ENCODE results near the gene SMPD3.

SMPD3 gene

DNA sequence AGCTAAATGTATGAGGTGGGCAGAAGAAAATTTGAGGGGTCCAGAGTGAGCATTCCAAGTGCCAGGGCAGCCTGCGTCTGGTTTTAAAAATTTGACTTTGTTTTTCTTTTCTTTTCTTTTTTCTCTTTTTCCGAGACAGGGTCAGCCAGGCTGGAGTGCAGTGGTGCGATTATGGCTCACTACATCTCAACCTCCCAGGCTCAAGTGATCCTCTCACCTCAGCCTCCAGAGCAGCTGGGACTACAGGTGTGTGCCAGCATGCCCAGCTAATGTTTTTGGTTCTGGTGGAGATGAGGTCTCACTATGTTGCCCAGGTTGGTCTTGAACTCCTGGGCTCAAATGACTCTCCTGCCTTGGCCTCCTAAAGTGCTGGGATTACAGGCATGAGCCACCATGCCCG is 15.6 kb downstream of the SMPD3 start:
- FAIRE-seq: no peak

DNA sequence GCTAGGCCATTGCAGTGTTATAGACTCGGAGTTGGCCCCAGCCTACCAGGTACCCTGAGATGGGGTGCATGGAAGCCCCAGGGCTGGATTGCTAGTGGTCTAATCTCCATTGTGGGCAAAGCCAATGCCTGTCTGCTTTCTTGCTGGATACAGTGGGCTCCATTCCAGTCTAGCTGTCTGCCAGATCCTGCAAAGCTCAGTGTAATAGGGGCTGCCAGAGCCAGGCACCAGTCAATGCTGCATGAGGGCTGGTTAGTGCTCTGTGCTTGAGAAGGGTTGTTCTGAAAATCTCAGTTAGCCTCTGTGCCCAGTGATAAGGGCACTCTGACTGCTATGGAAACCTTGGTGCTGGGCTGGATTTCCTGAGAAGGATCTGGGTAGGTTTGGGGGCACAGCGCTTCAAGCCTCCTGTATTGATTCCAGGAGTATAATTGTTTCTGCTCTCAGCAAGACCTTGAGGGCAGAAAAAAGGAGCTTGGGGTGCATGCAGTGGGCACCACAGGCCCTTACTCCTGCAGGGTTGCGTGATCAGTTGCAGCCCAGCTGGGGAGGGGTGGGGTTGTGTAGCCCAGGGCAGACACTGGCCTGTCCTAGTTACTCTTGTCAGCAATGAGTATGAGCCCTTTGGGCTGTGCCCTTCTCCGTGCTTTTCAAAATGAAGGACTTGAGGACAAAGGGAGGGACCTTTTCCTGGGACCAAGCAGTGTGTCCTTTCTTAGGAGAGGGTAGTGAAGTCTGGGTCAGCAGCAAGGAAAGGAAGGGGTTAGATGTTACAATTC is 19.0 kb downstream of the SMPD3 start:
- no peak for FAIRE-seq

DNA sequence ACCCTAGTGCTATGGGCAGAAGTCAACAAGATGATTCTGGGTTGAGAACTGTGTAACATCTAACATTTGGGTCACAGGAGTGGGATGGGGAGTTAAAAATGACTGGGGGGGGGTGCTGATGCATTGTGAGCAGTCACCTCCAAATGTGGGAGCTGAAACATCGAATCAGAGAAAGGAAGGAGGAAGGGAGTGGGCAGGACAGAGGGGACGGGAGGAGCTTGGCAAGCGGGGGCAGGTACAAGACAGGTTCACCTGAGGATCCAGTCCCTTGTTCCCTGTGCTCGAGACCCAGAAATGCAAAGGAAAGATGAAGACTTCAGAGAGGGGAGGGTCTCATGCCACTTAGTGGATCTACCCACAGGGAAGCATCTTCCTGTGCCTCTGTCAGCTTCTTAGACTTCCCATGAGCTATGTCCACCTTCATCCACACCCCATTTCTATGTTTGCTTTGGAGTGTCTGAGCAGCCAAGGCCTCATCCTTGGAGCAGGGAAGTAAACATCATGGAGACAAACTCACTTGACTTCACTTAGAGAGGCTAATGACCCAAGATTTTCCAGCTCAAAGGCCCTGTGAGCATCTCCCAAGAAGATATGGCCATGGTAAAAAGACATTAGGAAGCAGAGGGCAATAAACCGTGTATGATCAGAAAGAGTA is 20.5 kb downstream of the SMPD3 start:
- FAIRE-seq: no peak

DNA sequence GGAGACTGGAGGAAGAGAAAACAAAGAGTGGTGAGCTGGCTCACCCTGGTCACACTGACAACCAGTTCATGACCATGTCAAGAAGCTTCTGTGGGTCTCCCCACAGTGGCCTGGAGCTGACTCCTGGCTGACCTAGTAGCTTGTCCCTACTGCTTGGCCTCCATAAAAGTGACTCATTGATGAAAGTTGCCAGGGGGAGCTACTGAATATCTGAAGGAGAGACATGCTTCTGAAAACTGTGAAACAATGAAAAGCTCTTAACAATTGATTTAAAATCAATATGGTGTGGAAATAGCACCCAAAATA is 22.0 kb downstream of the SMPD3 start:
- FAIRE-seq: no peak

DNA sequence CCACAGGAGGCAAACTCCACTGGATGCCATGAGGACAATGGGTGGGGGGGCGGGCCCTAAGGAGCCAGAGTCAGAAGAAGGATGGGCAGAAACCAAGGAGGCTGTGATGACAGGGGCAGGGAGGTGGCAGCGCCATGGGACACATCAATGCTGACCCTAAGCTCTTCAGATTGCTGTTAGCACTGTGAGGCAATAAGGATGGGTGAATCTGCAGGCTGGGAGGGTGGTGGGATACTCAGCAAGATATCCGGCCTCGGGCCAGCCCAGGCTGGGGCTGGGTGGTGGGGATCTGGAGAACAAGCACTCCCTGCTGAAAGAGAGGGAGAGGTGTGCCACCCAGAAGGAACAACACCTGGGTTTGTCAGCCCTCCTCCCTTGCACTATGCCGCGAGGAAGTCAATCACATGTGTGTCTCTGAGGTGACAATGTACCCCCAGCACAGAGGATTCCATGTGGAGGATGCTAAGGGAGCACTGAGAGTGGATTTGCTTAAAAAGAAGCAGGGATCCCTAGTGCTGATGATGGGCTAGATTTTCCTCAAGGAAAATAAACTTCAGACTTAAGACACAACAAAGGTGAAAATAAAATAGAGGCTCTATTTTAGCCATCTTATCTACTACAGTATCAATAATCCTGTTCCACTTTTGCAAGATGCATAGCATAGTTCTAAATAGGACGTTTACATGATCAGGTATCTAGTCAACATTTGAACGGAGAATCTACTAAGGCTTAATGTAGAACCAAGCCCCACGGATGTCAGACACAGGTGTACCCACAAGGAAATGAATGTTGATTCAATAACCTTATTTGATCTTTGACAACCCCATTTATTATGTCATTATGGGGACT is 22.6 kb downstream of the SMPD3 start:
- no peak for FAIRE-seq

DNA sequence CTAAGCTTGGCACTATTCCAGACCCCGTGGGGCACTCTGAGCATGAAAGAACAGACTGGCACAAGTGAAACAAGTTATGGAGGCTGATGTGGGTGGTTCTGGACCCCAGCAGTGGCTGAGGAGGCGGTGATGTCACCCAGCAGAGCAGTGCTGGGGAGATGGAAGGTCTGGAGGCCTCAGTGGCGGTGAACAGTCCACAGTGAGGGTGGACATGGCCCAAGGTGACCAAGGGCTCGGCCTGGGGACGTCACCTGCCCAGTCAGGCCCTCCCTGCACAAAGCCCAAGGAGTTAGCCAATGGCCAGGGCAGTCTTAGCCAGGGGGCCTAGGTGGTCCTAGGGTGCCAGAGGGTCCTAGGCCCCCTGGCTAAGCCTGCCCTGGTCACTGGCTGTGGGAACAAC is 24.5 kb downstream of the SMPD3 start:
- no peak for FAIRE-seq

DNA sequence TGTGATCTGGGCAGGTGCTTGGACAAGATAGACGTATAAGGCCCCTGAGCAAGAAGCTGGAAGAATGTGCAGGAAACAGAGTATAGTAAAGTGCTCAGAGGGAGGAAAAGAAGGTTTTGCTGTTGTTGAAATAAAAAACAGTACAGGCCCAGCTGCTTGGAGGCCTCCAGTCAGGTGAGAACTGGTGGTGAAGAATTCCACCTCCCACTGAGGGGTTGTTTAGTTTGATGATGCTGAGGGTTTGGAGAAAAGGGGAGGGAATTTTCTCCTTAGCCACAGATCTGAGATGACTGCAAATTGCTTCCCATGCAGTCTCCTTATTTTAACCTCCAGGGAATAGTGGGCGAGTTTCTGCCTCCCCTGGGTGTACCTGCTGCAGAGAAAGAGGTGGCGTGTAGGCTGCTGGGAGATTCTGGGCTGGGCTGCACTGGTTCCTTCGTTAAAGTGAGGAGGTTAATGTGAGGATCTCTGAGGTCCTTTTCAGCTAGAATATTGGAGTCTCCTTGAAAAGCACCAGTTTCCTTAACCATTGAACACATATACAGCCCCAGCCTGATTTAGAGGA is 25.8 kb downstream of the SMPD3 start:
- no peak for FAIRE-seq

DNA sequence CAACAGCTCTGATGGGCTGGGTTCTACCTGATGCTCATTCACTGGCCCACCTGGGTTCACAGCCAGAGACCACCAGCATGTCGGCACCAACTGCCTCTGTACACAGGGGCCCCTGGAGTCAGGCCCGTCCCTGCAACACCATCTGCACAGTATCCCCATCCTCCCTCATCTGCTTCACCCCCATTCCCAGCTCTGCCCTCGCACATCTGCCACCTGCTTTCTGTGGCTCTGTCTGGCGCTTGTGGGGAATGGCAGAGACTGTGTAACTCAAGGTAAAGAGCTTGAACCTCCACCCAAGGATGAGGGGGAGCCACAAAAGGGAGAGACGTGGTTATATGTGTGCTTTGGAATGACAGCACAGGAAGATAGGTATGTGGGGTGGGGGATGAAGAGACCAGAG is 27.2 kb downstream of the SMPD3 start:
- FAIRE-seq: no peak

DNA sequence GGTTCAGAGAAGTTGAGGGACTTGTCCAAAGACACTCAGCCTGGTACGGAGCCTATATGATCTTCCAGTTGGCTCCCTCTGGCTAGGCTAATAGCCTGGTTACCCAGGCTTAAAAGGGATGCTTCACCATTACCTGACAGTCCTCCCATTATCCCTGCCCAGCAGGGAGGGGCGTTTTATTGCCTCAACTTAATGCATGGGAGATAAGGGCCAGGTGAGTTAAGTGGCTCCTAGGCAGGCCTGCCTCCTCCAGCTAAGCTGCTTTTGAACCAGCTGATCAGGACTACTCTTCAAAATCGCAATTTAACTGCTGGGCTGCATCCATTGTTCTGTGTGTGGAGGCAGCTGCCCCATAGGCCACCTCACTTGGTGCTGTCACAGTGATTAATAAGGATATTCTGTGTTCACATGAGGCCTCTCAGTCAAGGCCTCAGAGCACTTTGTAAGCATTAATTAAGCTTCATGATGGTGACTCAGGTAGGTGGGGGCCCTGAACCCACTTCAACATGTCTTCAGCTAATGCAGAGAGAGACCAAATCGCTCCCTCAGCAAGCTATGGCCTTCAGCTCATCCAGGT is 27.9 kb downstream of the SMPD3 start:
- no peak for FAIRE-seq

DNA sequence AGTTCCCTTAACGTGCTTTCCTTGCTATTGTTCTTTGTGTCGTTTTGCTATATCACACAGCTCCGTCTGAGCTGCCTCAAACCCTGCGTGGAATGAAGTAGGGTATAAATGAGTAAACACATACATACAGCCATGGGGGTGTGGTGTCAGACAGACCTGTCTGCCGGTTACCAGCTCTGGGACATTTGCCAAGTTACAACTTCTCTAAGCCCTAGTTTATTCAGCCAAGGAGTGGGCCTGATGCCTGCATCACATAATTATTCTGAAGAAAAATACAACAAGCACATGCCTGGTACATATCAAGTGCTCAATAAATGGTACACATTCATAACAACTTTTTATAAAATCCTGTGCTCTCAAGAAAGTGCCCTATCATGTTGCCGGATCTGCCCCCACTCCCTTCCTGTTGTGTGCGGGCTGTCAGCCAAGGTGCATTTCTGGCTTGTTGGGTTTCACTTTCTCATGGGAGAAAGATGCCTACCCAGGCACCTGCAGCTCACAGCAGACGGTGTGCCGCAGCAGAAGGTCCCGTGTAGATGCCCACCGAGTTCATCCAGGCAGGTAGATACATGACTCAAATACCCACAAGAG is 30.5 kb downstream of the SMPD3 start:
- FAIRE-seq: no peak

DNA sequence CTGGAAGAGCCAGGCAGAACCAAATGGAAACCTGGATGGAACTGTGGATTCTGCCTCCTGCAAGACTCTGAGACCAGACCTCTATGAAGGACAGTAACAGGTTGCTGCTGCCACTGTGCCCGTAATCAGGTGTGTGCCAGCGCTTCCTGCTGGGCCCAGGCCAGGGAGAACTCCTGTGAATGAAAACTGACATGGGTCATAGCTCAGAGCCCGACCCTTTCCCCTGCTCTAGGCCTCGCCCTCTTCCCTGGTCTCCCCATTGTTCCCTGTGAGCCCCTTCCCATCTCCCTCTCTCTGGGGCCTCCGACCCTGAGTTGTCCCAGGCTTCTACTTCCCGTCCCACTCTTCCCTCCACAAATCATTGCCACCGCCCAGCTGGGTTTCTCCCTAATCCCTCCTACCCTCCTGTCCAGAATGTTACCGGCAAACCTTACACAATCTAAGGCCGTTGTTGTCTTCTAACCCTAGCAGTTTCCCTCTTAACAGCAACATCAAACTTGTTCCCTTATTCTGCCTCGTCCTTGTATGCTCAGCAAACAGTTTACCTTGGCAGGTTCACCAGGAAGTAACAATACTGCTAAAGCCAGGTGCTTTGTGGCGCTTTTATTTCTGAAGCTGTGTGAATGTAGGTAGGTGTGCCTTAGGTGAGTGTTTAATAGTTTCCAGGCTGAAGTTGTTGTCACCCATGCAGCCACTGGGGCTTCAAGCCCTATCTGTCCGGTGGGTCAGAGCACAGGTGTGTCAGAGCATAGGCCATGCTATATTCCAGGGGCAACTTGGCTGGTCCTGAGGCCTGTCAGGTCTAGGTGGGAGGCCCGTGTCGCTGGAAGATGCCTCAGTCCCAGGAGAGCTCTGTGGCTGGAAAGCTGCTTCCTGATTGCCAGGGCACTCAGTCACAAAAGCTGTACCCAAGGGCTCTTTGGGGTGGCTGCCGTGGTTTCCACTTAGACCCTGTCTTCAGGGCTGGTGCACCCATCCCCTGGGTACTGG is 32.0 kb downstream of the SMPD3 start:
- FAIRE-seq: no peak

DNA sequence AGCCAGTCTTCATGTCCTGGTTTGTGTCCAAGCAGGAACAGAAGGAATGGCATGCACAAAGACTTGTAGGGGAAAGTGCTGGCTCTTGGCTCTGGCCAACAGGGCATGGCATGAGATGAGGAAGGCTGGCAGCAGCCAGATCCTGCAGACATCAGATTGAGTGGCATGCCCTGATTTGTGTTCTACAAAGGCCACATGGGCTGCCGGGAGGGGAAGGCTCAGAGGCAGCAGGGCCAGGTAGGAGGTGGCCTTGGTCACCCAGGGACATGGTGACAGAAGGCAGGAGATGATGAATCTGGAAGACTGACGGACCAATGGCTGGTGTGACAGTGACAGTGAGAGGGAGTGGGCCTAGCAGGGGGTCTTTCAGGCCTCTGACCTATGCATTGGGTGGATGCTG is 33.7 kb downstream of the SMPD3 start:
- no peak for FAIRE-seq

DNA sequence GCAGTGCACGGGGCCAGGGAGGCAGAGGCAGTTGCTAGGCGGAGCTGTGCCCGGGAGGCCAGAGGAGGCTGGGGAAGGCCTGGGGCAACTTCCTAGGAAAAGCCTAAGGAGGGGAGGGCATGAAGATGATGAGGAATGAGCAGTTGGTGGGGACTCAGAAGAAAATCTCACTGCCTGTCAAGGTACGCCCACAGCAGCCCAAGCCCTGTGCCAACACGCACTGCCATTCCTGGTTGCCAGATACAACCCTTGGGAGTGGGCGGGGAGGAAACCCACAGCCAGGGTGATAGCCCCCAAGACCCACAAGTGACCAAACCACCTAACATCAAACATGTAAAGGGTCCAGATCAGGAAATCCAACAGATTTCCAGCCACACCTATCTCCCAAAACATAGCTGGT is 36.2 kb downstream of the SMPD3 start:
- FAIRE-seq: no peak

DNA sequence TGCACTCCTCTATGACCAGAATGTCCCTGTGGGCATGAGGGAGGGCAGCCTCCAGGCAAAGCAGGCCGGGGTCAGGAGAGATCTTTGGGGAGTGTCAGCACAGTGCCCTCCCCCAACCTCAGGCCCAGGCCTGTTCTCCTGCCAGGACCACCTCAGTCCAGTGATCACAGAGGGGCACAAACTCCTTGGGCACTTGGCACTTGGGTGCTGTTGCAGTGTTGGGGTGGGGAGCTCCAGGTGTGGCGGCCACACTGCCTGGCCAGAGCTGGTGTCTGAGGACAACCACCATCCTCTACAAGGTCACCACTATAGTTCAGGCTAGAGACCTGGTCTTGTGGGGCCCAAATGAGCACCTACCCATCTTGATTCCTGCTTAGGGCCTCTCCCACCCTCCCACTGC is 37.2 kb downstream of the SMPD3 start:
- FAIRE-seq: no peak

DNA sequence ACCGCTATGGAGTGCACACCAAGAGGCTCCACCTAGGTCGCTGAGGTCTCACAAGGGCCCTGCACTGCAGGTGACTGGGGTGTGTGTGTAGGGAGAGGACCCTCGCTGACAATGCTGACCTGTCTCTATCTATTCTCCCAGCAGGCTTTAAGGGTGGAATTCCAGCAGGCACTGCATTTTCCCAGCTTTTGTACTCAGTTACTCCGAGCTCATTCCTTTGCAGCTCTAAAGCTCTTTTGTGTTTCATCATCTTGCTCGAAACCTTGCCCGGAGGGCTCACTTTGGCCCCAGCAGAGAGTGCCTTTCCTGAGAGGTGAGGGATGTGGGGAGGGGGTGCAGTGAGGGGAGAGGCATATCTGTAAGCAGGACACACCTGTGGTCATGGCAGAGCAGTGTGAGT is 39.3 kb downstream of the SMPD3 start:
- FAIRE-seq: no peak

DNA sequence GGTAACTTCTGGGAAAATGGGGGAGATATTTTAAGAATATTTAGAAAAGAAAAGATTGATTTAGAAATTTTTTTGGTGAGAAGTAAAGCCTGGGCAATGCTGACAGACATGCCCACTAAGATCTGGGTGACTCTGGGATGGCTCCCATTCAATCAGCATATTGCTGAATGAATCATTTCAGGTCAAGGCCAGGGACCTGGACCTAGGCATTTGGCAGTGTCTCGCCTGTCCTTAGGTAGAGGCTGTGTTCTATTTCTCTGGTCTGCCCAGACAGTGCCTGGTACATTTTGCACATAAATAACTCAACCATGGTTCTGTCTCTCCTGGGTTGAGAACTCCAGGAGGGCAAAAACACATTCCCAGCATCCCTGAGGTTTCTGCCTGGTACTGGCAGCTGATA is 39.9 kb downstream of the SMPD3 start:
- no peak for FAIRE-seq

DNA sequence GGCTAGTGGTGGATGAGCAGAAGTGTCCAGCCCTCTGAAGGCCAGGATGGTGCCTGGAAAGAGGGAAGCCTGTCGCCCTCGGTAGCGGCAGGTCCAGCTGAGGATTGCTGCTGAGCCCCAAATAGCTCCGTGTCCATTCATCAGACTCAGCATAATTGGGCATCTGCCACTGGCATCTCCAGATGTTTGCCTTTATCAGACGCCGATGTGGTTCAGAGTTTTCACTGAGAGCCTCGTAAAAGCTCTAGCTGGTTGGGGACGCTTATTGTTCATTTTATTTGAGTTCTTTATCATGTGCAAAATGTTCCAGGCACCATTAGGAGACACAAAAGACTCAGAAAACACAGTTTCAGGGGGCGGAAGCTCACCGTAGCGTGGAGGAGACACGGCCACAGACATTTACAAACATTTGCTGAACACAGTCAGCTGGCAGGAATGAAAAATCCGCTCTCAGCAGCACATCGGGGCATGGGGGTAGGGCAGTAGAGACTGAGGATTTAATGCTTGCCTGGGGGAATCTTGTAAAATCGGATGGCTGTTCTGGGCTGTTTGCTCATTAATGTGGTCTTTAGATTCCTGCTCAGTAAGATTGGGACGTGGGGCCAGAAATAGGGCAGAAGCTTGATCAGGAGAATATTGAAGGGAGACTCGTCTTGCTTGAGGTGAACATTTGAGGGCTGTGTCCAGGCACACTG is 41.7 kb downstream of the SMPD3 start:
- FAIRE-seq: no peak

DNA sequence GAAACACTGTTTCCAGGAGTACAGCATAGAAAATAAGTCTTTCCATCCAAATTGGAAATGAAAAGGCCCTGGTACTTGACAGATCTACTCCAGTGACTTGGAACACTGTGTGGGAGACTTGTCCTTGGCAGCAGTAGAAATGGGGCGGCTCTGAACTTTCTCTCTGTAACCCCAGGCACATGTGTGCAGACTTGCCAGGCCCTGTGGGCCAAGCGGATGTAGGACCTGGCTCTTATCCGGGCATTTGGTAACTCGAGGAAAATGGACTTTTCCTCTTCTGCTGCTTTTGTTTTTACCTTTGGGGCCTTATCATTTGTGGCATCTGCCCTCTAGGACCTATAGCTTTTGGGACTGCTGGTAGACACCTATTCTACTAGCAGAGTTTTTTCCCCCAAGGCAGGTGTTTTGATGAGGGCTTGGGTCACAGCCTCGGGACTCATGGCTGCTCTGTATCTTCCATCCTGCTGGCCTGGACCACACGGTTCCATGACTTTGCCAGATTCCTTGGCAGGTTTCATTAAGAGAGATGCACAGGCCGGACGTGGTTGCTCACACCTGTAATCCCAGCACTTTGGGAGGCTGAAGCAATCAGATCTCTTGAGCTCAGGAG is 43.5 kb downstream of the SMPD3 start:
- no peak for FAIRE-seq

DNA sequence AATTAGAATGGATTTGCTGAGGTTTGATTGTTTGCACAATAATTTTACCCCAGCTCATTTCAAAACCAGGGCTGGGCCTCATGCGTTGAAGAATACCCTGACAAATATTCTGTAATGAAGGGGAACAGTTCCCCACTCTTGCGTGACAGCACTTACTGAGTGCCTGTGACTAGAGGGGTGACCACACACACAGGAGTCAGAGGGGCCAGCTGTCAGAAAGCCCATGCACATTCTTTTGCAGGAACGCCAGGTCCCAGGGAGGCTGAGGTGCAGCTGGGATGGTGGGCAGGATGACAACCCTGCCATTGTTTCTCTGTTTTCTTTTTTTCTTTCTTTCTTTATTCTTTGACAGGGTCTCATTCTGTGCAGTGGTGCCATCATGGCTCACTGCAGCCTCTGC is 44.6 kb downstream of the SMPD3 start:
- no peak for FAIRE-seq

DNA sequence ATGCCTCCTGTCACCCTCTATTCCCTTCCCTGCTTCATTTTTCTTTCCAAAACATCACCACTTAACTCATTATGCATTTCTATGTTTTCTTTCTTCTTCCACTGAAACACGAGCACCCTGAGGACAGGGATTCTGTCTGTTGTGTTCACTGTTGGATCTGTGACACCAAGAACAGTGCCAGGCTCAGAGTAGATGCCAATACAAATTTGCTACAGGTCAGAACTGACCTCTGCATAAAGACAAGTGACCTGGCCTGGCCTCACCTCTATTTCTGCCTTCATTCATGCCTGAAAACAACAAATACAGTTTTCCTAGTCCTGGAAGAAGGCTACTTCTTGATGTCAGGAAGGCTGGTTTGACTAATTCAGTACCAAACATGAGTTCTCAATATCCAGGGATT is 45.1 kb downstream of the SMPD3 start:
- FAIRE-seq: no peak

DNA sequence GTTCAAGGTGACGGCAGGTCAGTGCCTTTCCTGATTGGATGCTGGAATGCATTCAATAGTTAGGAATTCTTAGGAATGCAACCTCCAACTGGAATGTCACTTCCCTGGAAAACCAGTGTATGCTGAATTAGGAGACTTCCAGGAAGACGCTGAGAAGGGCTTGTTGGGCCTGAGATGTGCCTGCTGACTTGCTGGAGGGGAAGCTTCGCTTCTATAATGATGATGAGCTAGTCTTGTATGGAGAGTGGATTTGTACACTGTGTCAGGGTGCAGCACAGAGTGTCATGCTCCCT is 45.6 kb downstream of the SMPD3 start:
- FAIRE-seq: no peak

Data from colon (tissue), 2 donors.